ENCODE results near the gene ZNF732.

The ZNF732 gene

GRCh38 chr4:223913-224497 lies 81.3 kb downstream of the ZNF732 start:
- Mint-ChIP-seq H3K4me3 (no peak overlapping the region), H3K36me3 (ENCODE audit: low read depth) (peaks cover 39% of the 10 kb centered on the region)

More at GRCh38 chr4:223913-224497, 81.3 kb downstream of the ZNF732 start:
- Mint-ChIP-seq H3K27ac (no peak overlapping the region), H3K4me1 (ENCODE audit: low read depth) (no peaks in the 10 kb centered on the region), H3K9me3 (peaks cover 40% of the 10 kb centered on the region), H3K27me3 (no peaks in the 10 kb centered on the region)
- no peak for DNase-seq

All from activated T-cell treated with anti-CD3 and anti-CD28 coated beads, Interleukin-2, amount 50 U/mL, for 24 hours (primary cell).